Adrenal gland (tissue), 12 donors: ENCODE results near the gene VWCE. TPM values are rescaled to one million over a fixed set of nuclear protein-coding genes. Genes with fewer than 3 reads are reported as not detected.

Experiments
- polyA plus RNA-seq, 3 donors: library from polyadenylated mRNA; stranded (reverse); fragments of 200-250 nt in 2 of 3; fragments of 350-450 nt in 1 of 3; fragmentation: Illumina TruSeq in 1 of 3; extraction: RNeasy Lipid Tissue Mini Kit (QIAGEN cat#74804) in 1 of 3; gene quantifications; one replicate each; pipeline ENCODE4 v1.2.3, GENCODE V29; 2013 to 2014
- total RNA-seq, 9 donors: library from RNA; depleted of rRNA in 4 of 9; stranded (reverse); fragments of >200 nt in 4 of 9; fragments of 120-200 nt in 1 of 9; fragmentation: NEBNext Ultra II Directional in 1 of 9; extraction: Animal tissue kit (Norgen Biotek cat#: 25700) in 1 of 9; gene quantifications; one replicate each; pipeline versions ENCODE4 v1.1.0 to v1.2.4, GENCODE V29; 2013 to 2023
- donor health status: healthy with polysubstance abuse.
- donor health status: Bipolar disorder and iron deficiency.
- donor health status: DM: yes; HTN: yes; CAD: no.
- donor health status: DM: no; HTN: no; CAD: no.
- donor health status: DM: no; HTN: no; CAD: no.
- donor health status: DM: yes; HTN: yes; CAD: no.

Gene VWCE
- total and polyA plus RNA-seq, 12 donors = 0.55 to 5.8 (median 2.5) TPM

Other genes starting within 250 kb of the VWCE start
- 10 to 100 TPM in 1 of 9 donors, 1 to 10 TPM in 1, under 1 TPM in 7; under 0.01 to 14.4 (median 0.80) TPM for gene CD5, start 192.8 kb downstream of the VWCE start, total RNA-seq
- under 1 TPM; 0.18 to 0.48 (median 0.20) TPM for gene CD5, start 192.8 kb downstream of the VWCE start, polyA plus RNA-seq
- 10 to 100 TPM in 8 of 9 donors, 1 to 10 TPM in 1; 8.6 to 27.9 (median 19.6) TPM for gene VPS37C, start 133.9 kb downstream of the VWCE start, total RNA-seq
- 10 to 100 TPM; 11.9 to 18.2 (median 14.2) TPM for gene VPS37C, start 133.9 kb downstream of the VWCE start, polyA plus RNA-seq
- 1 to 10 TPM in 3 of 9 donors, under 1 TPM in 2, not detected in 4; 0.22 to 2.8 (median 1.4) TPM for gene PGA3, start 91.8 kb downstream of the VWCE start, total RNA-seq
- 1 to 10 TPM in 2 of 3 donors, under 1 TPM in 1; 0.11 to 4.1 (median 3.1) TPM for gene PGA3, start 91.8 kb downstream of the VWCE start, polyA plus RNA-seq
- gene PGA4, start 73.0 kb downstream of the VWCE start, total RNA-seq = 1 to 10 TPM in 6 of 9 donors, under 1 TPM in 2, not detected in 1; 0.65 to 6.8 (median 1.2) TPM
- gene PGA4, start 73.0 kb downstream of the VWCE start, polyA plus RNA-seq = 1 to 10 TPM in 1 of 3 donors, under 1 TPM in 1, not detected in 1; 0.42 to 3.1 TPM
- 1 to 10 TPM in 1 of 9 donors, under 1 TPM in 5, not detected in 3; 0.28 to 1.1 (median 0.73) TPM for gene PGA5, start 54.1 kb downstream of the VWCE start, total RNA-seq
- under 1 TPM in 2 of 3 donors, not detected in 1; 0.32 to 0.71 TPM for gene PGA5, start 54.1 kb downstream of the VWCE start, polyA plus RNA-seq
- gene DDB1, start 37.8 kb upstream of the VWCE start, total RNA-seq = 100 to 1,000 TPM; 405 to 885 (median 642) TPM
- gene DDB1, start 37.8 kb upstream of the VWCE start, polyA plus RNA-seq = 100 to 1,000 TPM; 165 to 374 (median 308) TPM
- 100 to 1,000 TPM in 8 of 9 donors, 10 to 100 TPM in 1; 66.9 to 603 (median 255) TPM for gene TKFC, start 37.9 kb upstream of the VWCE start, total RNA-seq
- 100 to 1,000 TPM; 135 to 294 (median 198) TPM for gene TKFC, start 37.9 kb upstream of the VWCE start, polyA plus RNA-seq
- 1,000 to 10,000 TPM in 3 of 9 donors, 100 to 1,000 TPM in 5, 10 to 100 TPM in 1; 46.1 to 1,306 (median 775) TPM for gene CYB561A3, start 66.6 kb upstream of the VWCE start, total RNA-seq
- 100 to 1,000 TPM; 108 to 299 (median 284) TPM for gene CYB561A3, start 66.6 kb upstream of the VWCE start, polyA plus RNA-seq
- gene TMEM138, start 67.1 kb upstream of the VWCE start, total RNA-seq = 100 to 1,000 TPM in 5 of 9 donors, 10 to 100 TPM in 4; 79.4 to 183 (median 122) TPM
- 100 to 1,000 TPM; 244 to 276 (median 259) TPM for gene TMEM138, start 67.1 kb upstream of the VWCE start, polyA plus RNA-seq
- gene TMEM216, start 97.3 kb upstream of the VWCE start, total RNA-seq = 10 to 100 TPM in 8 of 9 donors, 1 to 10 TPM in 1; 7.1 to 28.8 (median 13.6) TPM
- gene TMEM216, start 97.3 kb upstream of the VWCE start, polyA plus RNA-seq = 10 to 100 TPM; 16.2 to 23.8 (median 21.3) TPM
- gene CPSF7, start 134.7 kb upstream of the VWCE start, total RNA-seq = 10 to 100 TPM; 24.6 to 77.6 (median 57.1) TPM
- gene CPSF7, start 134.7 kb upstream of the VWCE start, polyA plus RNA-seq = 10 to 100 TPM; 78.8 to 93.5 (median 79.2) TPM
- gene SDHAF2, start 134.8 kb upstream of the VWCE start, total RNA-seq = 10 to 100 TPM; 28.0 to 69.6 (median 48.7) TPM
- 10 to 100 TPM; 40.0 to 56.8 (median 47.1) TPM for gene SDHAF2, start 134.8 kb upstream of the VWCE start, polyA plus RNA-seq
- 1 to 10 TPM in 3 of 9 donors, under 1 TPM in 3, not detected in 3; 0.06 to 2.2 (median 0.87) TPM for gene LRRC10B, start 213.4 kb upstream of the VWCE start, total RNA-seq
- gene LRRC10B, start 213.4 kb upstream of the VWCE start, polyA plus RNA-seq = 1 to 10 TPM in 2 of 3 donors, under 1 TPM in 1; 0.97 to 2.6 (median 1.1) TPM